Sigmoid colon (tissue), 4 donors: Measurements from ENCODE around the gene KCNJ6.

Experiments used
- EP300 ChIP-seq, 4 donors: sonication (generic); formaldehyde crosslinking; IDR thresholded peaks; one replicate each; pipeline ENCODE4 v1.6.1; 2017; ENCODE audit warnings: antibody characterized with exemption in 4 of 4
- POLR2A ChIP-seq, 2 donors: fragments of 450-650 bp; IDR thresholded peaks; one replicate each; pipeline ENCODE4 v1.6.1; 2016; ENCODE audit warnings: antibody characterized with exemption in 2 of 2, mild to moderate bottlenecking in 2 of 2, moderate library complexity in 2 of 2
- POLR2AphosphoS5 ChIP-seq, 4 donors: sonication (generic); formaldehyde crosslinking; IDR thresholded peaks; one replicate each; pipeline ENCODE4 v1.6.1; 2017; ENCODE audit warnings: antibody characterized with exemption in 4 of 4
- TF ChIP-seq, protein P1 (sequence below), 4 experiments: fragments of 450-650 bp in 3 of 4; fragments of 200-600 bp in 1 of 4; IDR thresholded peaks; one replicate each; pipeline ENCODE4 v1.5.1; 2016 to 2019; ENCODE audit warnings: antibody characterized with exemption in 4 of 4, mild to moderate bottlenecking in 3 of 4, moderate library complexity in 2 of 4

DNA sequence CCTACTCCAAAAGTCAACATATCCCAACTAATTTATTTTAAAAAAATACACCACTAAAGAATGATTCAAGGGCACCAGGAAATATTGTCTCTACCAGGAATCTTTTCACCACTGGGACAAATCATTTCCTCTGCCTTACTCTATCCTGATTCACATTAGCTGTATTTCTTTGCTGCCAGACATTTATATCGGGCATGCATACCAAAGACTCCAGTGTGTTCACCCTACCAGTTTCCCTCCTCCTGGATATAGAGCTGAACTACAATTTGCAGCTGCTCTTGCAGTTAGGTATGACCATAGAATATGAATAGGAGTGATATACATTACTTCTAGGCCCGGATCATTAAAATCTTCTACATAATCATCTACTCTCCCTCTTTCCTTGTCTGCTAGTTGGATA is 7.6 kb downstream of the KCNJ6 start:
- TF ChIP-seq, protein P1, sequence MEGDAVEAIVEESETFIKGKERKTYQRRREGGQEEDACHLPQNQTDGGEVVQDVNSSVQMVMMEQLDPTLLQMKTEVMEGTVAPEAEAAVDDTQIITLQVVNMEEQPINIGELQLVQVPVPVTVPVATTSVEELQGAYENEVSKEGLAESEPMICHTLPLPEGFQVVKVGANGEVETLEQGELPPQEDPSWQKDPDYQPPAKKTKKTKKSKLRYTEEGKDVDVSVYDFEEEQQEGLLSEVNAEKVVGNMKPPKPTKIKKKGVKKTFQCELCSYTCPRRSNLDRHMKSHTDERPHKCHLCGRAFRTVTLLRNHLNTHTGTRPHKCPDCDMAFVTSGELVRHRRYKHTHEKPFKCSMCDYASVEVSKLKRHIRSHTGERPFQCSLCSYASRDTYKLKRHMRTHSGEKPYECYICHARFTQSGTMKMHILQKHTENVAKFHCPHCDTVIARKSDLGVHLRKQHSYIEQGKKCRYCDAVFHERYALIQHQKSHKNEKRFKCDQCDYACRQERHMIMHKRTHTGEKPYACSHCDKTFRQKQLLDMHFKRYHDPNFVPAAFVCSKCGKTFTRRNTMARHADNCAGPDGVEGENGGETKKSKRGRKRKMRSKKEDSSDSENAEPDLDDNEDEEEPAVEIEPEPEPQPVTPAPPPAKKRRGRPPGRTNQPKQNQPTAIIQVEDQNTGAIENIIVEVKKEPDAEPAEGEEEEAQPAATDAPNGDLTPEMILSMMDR (IDR thresholded peaks at IDR 0.05): no peak
- TF ChIP-seq POLR2AphosphoS5 (IDR thresholded peaks at IDR 0.05) (no peak), POLR2A (IDR thresholded peaks at IDR 0.05) (no peak), EP300 (IDR thresholded peaks at IDR 0.05) (no peak)
